ENCODE data around the gene ZNF774. TPM values are rescaled to one million over a fixed set of nuclear protein-coding genes. Genes with fewer than 3 reads are reported as not detected.
A peak's percentile ranks its signal among the peaks of the same experiment; 100 is the strongest.

Gene ZNF774
- total RNA-seq, 1 experiment from 2014 or later, result 0.27 TPM

DNA sequence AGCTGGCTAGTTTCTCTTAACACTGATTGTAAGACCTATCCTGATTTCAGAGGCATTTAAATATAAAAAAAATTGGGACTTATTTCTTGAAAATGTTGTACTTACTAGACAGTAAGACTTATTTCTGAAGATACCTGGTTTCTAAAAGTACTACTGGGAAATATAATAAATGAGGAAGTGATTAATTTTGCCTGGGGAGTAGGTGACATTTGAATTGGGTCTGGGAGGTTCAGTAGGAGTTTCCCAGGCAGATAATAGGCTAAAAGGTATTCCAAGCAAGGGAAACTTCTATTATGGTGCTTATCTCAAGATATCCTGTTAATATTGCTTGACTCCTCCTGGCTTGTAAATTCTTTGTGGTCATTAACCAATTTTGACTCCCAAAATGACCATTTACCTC, 29.4 kb downstream of the ZNF774 start:
- in situ Hi-C loops (cut with HindIII; ENCODE audit: low sequenced_read_pairs), result loop anchor here (5.0 kb wide), 1 partner anchor 34 kb away; no protein-coding TSS in a partner anchor
- DNase-seq (ENCODE audit: low spot score), result no peak

DNA sequence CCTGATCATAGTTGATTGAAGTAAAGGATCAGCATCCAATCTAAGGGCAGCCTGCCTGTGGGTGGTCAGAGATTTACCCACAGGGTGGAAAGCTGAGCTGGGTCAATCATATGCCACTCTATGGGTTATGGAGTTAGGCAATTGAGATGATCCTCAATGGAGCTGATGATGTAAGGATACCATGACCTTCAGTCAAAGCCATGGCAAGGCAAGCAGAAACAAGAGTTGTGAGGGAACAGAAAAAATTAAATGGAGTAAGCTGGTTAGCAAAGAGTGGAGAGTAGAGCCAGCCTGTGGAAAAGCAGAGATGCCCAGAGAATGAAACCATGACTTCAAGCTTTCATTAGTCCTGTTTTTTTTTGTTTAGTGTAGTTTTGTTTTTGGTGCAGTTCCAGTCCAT, 30.2 kb downstream of the ZNF774 start:
- DNase-seq (ENCODE audit: low spot score), result no peak
- in situ Hi-C loops (cut with HindIII; ENCODE audit: low sequenced_read_pairs), result loop anchor here (5.0 kb wide), 1 partner anchor 35 kb away; no protein-coding TSS in a partner anchor

DNA sequence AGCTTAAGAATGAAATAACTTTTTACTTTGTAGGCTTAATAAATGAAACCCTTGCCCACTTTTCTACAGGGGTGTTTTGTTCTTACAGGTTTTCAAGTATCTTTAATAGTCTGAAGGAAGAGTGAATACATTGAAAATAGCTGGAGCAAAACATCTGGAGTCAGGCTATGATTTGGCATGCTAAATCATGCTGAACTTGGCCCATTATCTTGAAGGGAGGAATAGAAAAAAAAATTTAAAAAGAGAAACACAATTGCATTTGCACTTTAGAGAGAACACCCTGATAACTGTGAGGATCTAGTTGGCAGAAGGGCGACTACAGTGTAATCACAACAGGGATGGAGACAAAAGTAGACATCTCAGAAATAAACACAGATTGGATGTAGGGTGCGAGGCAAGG, 34.1 kb downstream of the ZNF774 start:
- no peak for DNase-seq (ENCODE audit: low spot score)
- in situ Hi-C loops (cut with HindIII; ENCODE audit: low sequenced_read_pairs), result no loop called here

DNA sequence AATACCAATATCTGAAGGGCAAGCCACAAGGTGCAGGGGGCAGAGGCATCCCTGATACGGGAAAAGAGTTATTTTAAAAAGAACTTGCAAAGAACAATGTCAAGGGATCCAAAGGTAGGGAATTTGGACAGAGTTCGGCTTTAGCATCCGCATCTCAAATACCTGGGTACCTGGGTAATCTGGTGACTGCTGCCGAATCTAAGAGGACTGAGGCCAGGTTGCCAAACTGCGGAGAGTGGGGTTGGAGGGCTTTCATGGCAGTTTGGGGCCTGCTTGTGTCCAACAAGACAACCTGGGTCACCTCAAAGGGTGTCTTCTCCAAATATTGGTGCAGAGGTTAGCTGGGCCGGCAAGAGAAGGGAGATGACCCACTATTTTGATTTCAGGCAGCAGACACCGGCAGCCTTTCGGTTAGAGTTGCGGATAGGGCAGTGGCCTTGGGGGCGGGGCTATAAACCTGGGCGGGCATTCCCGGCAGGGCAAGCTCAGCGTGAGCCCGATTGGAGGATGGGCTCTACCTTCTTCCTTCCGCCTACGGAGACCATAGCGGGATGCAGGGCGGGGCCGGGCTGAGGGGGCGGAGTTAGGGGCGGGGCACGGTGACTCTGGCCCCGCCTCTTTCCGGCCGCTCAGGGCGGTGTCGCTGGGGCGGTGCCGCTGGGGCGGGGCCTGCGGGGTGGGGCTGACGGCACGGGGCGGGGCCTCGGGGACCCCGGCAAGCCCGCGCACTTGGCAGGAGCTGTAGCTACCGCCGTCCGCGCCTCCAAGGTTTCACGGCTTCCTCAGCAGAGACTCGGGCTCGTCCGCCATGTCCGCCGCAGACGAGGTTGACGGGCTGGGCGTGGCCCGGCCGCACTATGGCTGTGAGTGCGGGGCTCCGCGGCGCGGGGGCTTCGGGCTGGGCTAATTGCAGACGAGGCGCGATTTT, 35.7 kb downstream of the ZNF774 start, which contains the start of gene IQGAP1:
IQGAP1 (plus strand) TSS at position 709 of the 928 bp plus-strand sequence; CDS start at position 809, 100 bp downstream.
- DNase-seq (ENCODE audit: low spot score), result peak; percentile 98
- in situ Hi-C loops (cut with HindIII; ENCODE audit: low sequenced_read_pairs), result no loop called here

DNA sequence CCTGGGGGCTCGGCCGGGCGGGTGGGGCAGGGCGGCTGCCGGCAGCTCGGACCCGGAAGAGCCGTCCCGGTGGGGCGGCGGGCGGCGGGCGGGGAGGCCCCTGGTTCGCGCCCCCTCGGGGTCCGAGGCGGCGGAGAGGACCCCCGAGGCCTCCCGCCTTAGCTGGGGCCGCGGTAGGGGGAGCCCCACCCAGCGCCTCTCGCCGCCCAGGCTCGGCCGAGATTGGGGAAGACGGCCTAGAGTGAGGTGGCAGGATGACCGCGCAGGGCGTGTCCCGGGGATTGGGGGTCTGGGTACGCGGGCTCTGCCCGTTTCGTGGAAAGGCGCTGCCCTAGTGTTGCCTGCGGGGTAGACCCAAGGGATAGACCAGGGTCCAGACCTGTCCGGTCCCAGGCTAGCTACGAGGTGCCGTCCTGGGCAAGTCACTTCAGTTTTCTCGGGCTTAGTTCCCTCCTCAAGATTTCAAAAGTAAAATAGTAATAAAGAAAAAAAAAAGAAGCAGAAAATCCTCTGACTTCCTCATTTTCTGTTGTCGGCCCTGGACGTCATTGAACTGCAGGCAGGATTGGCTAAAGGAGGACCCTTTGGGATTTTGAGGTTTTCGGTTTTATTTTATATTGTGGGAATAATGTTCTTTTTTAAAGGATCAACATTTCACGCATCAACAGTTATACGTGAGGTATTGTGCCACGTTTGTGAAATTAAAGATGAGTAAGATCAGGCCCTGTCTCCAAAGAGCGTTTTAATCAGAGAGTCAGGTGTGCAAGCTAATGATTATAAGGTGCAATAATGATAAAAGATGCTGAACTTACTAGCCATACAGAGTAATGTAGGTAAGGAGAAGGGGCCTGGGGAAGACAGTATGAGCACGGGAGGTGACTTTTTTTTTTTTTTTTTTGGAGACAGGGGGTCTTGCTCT, 36.6 kb downstream of the ZNF774 start:
- DNase-seq (ENCODE audit: low spot score), result peak; percentile 23
- in situ Hi-C loops (cut with HindIII; ENCODE audit: low sequenced_read_pairs), result no loop called here

DNA sequence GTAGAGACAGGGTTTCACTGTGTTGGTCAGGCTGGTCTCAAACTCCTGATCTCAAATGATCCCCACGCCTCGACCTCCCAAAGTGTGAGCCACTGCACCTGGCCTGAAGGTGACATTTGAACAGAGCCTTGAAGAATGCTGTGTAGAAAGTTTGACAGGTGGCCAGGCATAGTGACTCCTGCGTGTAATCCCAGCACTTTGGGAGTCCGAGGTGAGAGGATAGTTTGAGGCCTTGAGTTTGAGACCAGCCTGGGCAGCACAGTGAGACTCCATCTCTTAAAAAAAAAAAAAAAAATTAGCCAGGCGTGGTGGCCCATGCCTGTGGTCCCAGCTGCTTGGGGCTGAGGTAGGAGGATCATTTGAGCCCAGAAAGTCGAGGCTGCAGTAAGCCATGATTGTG, 37.4 kb downstream of the ZNF774 start:
- in situ Hi-C loops (cut with HindIII; ENCODE audit: low sequenced_read_pairs), result no loop called here
- no peak for DNase-seq (ENCODE audit: low spot score)

DNA sequence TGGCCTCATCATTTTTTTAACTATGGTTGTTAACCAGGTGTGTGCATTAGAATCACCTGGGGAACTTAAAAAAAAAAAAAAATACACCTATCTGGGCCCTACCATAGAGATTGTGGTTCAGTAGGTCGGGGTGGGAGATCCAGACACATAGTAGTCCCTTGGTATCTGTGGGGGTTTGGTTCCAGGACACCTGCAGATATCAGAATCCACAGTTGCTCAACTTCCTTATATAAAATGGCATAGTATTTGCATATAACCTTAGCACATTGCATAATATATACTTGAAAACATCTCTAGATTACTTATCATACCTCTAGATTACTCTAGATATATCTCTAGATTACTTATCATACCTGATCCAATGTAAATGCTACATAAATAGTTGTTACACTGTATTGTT, 41.0 kb downstream of the ZNF774 start:
- DNase-seq (ENCODE audit: low spot score), result no peak
- in situ Hi-C loops (cut with HindIII; ENCODE audit: low sequenced_read_pairs), result no loop called here

DNA sequence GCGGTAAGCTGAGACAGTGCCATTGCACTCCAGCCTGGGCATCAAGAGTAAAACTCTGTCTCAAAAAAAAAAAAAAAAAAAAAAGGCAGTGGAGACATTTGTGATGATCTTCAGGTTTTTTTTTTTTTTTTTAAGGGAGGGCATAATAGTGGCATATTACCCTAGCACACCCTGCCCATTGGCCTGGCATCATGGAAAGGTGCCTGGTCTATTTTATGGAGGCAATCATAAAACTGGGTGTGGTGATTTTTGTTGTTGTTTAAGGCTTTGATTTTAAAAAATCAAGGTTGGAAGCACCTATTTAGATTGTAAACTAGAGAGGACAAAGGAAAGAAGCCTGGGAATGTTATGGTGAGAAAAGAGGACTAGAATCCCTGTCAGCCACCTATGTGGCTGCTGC, 42.0 kb downstream of the ZNF774 start:
- in situ Hi-C loops (cut with HindIII; ENCODE audit: low sequenced_read_pairs), result no loop called here
- DNase-seq (ENCODE audit: low spot score), result no peak

DNA sequence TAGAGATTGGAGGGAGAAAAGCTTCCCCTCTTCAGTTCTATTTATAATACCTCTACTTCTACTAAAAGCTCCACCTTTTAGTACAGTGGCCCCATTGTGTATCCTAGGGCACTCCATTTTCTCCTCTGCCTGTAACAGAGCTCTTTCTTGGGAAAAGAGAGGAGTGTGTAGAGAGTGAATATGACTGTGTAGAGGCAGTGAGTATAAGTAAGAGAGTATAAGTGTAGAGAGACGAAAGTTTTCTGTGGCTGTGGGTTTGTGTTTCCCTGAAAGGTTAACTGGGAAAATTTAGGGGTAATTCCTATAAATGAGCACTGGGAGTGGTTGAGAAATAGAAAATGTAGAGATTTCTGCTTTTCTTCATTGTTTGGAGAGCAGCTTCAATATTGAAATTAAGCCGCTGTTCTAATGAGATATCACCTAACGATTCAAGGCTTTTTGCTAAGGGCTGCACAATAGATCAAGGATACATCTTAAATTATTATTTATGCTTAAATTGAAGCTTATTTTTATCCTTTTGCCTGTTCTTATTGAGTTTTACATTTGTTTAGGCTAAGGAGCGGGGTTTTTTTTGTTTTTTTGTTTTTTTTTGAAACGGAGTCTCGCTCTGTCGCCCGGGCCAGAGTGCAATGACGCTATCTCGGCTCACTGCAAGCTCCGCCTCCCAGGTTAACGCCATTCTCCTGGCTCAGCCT, 42.8 kb downstream of the ZNF774 start:
- DNase-seq (ENCODE audit: low spot score), result no peak
- in situ Hi-C loops (cut with HindIII; ENCODE audit: low sequenced_read_pairs), result no loop called here

DNA sequence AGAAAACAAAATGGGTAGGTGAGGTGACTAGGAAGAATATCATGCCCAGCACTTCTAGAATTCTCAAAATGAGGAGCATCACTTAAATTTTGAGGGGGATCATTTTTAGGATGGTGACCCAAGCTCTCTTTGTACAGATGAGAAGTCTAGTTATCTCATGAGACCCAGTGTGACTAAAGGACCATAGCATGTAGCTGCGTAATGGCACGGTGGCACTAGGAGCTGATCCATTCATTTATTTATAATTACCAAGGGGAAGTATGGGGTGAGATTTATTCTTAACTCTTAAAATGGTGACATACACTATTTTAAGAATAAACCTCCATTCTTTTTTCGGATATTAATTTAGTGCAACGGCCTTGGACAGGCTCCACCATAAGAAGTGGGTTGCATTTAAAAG, 44.2 kb downstream of the ZNF774 start:
- no peak for DNase-seq (ENCODE audit: low spot score)
- in situ Hi-C loops (cut with HindIII; ENCODE audit: low sequenced_read_pairs), result no loop called here

DNA sequence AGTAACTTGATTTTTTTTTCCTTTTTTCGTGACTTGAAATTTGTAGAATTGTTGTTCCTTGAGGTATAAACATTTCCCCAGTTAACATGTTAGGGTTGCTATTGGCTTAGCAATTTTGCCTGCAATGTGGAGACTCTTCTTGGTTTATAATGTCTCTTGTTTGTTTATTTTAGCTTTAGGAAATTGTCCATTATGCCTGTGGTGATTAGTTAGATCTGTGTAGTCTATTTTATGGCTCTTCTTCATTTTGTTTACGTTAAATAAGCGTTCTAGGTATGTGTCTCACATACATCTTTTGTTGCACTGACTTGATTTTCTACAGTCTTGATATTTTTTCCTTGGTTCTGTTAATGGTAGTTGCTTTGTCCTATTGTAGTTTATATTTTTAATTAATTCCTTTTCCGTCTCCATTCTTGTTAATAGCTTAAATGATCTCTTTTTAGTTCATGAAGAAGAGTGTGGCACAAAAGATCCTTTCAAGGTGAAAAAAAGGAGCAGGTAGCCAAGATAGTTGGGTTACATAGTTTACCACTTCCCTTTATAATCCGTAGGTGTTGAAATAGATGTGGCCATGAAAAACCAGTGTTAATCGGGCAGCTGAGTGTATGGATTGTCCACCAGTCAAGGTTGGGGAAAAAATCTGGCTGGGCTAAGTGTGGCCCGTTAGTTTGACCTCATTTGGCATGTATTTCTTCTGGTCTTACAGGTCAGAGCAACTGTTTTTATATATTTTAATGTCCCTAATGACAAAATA, 48.1 kb downstream of the ZNF774 start:
- no peak for DNase-seq (ENCODE audit: low spot score)
- in situ Hi-C loops (cut with HindIII; ENCODE audit: low sequenced_read_pairs), result no loop called here

DNA sequence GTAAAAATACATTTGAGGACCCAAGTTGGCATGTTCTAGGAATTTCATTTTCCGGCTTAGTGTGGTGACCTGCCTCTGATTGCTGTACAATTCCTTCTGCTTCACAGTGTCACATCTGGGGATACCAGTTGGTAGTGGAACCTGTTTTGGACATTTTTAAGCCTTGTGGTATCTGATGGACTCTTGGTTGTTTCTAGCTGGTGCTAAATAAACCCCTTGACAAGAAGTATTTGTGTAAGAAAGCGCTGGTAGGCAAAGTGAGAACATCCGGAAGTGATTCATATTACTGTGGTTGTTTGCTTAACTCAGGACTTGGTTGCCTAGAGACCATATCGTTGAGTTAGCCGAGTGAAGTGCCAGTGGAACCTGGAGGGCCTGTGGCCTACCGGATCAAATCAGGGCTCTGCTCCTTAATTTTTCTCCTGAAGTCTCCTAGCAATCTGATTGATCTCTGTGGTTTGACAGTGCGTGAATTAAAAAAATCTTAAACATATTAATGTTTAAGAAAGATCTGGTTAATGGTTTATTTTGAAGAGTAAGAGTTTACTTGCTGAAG, 48.8 kb downstream of the ZNF774 start:
- DNase-seq (ENCODE audit: low spot score), result no peak
- in situ Hi-C loops (cut with HindIII; ENCODE audit: low sequenced_read_pairs), result no loop called here

DNA sequence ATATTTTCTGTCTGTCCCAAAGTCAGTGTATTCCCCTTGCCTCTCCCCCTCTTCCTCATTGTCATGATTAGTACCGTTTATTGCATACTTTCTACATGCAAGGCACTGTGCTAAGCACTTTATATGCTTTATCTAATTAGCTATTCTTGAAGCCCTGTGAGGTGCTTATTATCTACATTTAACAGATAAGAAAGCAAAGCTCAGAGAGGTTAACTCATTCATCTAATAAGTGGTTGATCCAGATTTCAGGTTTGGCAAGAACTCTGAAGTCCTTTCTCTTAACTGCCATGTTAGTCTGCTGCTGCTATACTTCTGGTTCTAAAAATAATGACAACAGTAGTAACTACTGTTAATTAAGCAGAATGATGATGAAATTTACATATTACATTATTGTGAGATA, 49.4 kb downstream of the ZNF774 start:
- DNase-seq (ENCODE audit: low spot score), result no peak
- in situ Hi-C loops (cut with HindIII; ENCODE audit: low sequenced_read_pairs), result no loop called here

DNA sequence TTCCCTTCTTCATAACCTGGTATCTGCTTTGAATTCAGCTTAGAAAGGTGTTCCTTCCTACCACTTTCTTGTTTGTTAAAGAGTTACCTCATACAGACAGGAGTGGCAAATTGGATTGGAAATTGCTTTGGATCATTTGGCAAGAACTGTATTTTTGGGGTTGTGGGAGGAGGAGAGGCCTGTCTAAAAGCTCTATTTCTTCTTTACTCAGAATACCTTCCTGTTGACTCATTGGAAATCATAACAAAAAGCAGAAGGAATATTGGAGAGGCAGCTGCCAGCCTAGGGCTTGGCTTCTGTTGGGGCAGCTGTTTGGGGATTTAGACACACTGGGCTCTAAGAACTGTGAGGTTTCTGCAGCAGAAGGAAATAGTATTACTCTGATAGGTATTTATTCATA, 50.1 kb downstream of the ZNF774 start:
- DNase-seq (ENCODE audit: low spot score), result no peak
- in situ Hi-C loops (cut with HindIII; ENCODE audit: low sequenced_read_pairs), result no loop called here

DNA sequence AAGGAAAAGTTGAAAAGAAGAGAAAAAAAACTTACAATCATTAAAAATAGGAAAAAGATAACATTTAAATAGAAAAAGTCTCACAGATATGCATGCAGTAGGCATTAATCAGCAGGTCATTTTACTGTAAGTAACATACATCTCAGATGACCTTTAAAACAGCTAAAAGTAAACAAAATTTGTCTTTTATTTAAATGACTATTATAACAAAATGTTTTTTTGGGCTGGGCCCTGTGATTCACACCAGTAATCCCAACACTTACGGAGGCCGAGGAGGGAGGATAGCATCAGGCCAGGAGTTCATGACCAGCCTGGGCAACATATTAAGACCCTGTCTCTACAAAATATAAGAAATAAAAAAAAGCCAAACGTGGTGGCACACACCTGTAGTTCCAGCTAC, 50.7 kb downstream of the ZNF774 start:
- DNase-seq (ENCODE audit: low spot score), result no peak
- in situ Hi-C loops (cut with HindIII; ENCODE audit: low sequenced_read_pairs), result no loop called here

DNA sequence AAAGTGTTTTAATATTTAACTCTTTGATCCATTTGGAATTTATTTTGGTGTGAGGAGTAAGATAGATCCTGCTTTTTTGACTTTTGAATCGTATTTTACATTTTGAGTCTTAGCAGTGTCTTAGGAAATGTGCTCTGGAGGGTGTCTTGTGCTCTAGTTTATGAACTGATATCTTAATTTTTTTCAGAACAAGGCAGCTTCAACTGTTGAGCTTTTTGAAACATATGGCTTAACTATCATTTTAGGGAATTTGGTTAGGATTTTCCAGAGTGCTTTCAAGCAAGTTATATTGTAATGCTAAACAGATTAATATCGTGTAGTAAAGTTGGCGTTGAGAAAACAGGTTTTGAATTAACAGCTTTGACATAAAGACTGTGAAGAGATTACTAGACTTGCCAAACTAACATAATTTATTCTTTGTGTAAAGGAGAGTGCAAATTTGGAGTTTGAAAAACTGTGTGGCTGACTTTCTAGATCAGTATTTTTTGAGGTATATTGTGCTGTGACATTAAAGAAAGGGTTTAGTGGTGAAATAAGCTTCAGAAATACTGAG, 53.0 kb downstream of the ZNF774 start:
- in situ Hi-C loops (cut with HindIII; ENCODE audit: low sequenced_read_pairs), result no loop called here
- DNase-seq (ENCODE audit: low spot score), result no peak

DNA sequence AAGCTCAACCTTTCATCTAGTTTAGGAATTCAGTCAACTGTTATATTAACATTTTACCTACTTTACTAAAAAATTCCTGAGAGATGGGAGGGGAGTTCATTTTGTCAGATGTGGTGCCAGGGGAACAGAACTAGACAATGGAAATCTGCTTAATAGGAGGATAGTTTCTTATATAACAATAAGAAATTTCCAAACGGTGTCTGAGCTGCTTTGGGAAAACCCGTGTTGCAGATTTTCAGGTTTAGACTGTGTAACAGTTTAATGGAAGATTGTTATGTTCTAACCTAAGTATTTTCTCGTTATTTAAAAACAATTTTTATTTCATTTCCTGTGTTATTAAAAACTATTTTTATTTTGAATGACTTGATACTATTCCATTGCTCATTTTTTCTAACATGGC, 55.3 kb downstream of the ZNF774 start:
- in situ Hi-C loops (cut with HindIII; ENCODE audit: low sequenced_read_pairs), result no loop called here
- DNase-seq (ENCODE audit: low spot score), result no peak

DNA sequence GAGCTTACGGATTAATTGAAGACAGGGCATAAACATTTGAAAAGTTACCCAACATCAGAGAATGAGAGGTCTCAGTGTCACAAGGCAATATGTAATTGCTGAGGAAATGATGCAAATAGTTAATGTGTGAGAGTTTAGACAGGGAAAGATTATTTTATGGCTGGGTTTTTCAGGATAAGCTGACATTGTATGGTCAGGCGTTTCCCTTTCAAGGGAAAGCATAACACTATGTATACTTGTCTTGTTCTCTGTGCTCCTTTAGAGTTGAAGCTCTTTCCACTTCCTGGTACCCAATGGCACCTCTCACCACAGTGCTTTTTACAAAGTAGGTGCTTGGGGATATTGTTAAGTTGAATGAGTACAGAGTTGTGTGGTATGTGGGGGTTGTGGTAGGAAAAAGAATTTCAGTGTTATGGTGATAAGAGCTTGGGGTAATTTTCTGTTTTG, 55.8 kb downstream of the ZNF774 start:
- no peak for DNase-seq (ENCODE audit: low spot score)
- in situ Hi-C loops (cut with HindIII; ENCODE audit: low sequenced_read_pairs), result no loop called here

Measured in G401 (cell line).